ACHN (cell line): ENCODE results near the gene HYKK.

Experiments
- DNase-seq: peaks from one replicate; pipeline ENCODE4 v3.0.0-alpha.2; 2015
- in situ Hi-C: cut with HindIII; loops from 2 replicates; pipeline ENCODE4 v1.10.0; 2017; ENCODE audit warnings: low sequenced_read_pairs, low pct_ligation_motif_present, low pct_unique_long_range_greater_than_20kb

Gene HYKK

GRCh38 chr15:78567531-78567930 lies 60.2 kb downstream of the HYKK start:
- in situ Hi-C loops: no loop called here
- DNase-seq: no peak

GRCh38 chr15:78570710-78571109 lies 63.3 kb downstream of the HYKK start:
- no peak for DNase-seq
- in situ Hi-C loops: no loop called here

- in situ Hi-C loops: no loop called here
- DNase-seq: no peak
Measured at GRCh38 chr15:78571382-78571781, 64.0 kb downstream of the HYKK start.

- DNase-seq: no peak
- in situ Hi-C loops: no loop called here
Measured at GRCh38 chr15:78573416-78573815, 66.0 kb downstream of the HYKK start.

GRCh38 chr15:78574944-78575343 lies 67.6 kb downstream of the HYKK start:
- in situ Hi-C loops: no loop called here
- DNase-seq: no peak
